Endodermal cell (in vitro differentiated cells): ENCODE results near the gene CDK5RAP3. TPM values are rescaled to one million over a fixed set of nuclear protein-coding genes. Genes with fewer than 3 reads are reported as not detected.

Source experiments
- DNase-seq: peaks from one replicate; pipeline ENCODE4 v3.0.0-alpha.2; 2017
- H3K27ac ChIP-seq: 2 replicates; pipeline ENCODE4 v1.5.1; 2013; ENCODE audit warnings: mild to moderate bottlenecking, low read depth, low read length, moderate library complexity
- H3K27me3 ChIP-seq: 2 replicates; pipeline ENCODE4 v1.6.1; 2013; ENCODE audit warnings: mild to moderate bottlenecking, low read length, moderate library complexity; ENCODE audit not compliant: insufficient read depth, control insufficient read depth, poor library complexity, severe bottlenecking
- H3K36me3 ChIP-seq: 2 replicates; pipeline ENCODE4 v1.7.0; 2013; ENCODE audit warnings: mild to moderate bottlenecking, low read length, moderate library complexity; ENCODE audit not compliant: control insufficient read depth, insufficient read depth
- H3K4me1 ChIP-seq: one replicate; pipeline ENCODE4 v1.7.0; 2013; ENCODE audit warnings: low read length; ENCODE audit not compliant: control insufficient read depth, insufficient read depth
- H3K4me3 ChIP-seq: 2 replicates; pipeline ENCODE4 v1.5.1; 2013; ENCODE audit warnings: mild to moderate bottlenecking, low read length, moderate library complexity
- H3K9ac ChIP-seq: 2 replicates; pipeline ENCODE4 v1.6.1; 2013; ENCODE audit warnings: mild to moderate bottlenecking, low read length, moderate library complexity; ENCODE audit not compliant: poor library complexity, severe bottlenecking; ENCODE audit errors: extremely low read depth
- H3K9me3 ChIP-seq: 2 replicates; pipeline ENCODE4 v1.6.1; 2013; ENCODE audit warnings: mild to moderate bottlenecking, low read length, moderate library complexity; ENCODE audit not compliant: control insufficient read depth
- H3K27ac Mint-ChIP-seq: 2 replicates; pipeline ENCODE4 v1.8.0; 2020; ENCODE audit warnings: mixed read lengths
- H3K27me3 Mint-ChIP-seq: 2 replicates; pipeline ENCODE4 v1.8.0; 2021; ENCODE audit warnings: mild to moderate bottlenecking, mixed read lengths; ENCODE audit not compliant: insufficient read depth
- H3K36me3 Mint-ChIP-seq: 2 replicates; pipeline ENCODE4 v1.8.0; 2020; ENCODE audit warnings: low read depth, mixed read lengths
- H3K4me1 Mint-ChIP-seq: 2 replicates; pipeline ENCODE4 v1.8.0; 2020; ENCODE audit warnings: mixed read lengths
- H3K4me3 Mint-ChIP-seq: 2 replicates; pipeline ENCODE4 v1.8.0; 2020; ENCODE audit warnings: mild to moderate bottlenecking, moderate library complexity, mixed read lengths
- H3K9me3 Mint-ChIP-seq: 2 replicates; pipeline ENCODE4 v1.8.0; 2020; ENCODE audit warnings: mild to moderate bottlenecking, mixed read lengths
- WGBS, 2 experiments: methylation state at CpG; one replicate each; pipeline versions ENCODE4 v1.1.5 to v1.1.7; 2013; ENCODE audit warnings: missing lambda C conversion rate in 2 of 2, mixed read lengths in 1 of 2; ENCODE audit not compliant: insufficient coverage in 1 of 2, insufficient read length in 1 of 2; 5-methylcytosine and 5-hydroxymethylcytosine counted together
- total RNA-seq, 2 donors: library from RNA; stranded (reverse); fragmentation: NEBNext Ultra II Directional in 1 of 2; extraction: Animal tissue kit (Norgen Biotek cat#: 25700) in 1 of 2; gene quantifications; 2 replicates in 1 of 2; 3 replicates in 1 of 2; pipeline ENCODE4 v1.2.1, GENCODE V29; 2021
- TF ChIP-seq, protein P1 (sequence below): fragments of 200-600 bp; sonication (generic); conservative IDR thresholded peaks from 2 replicates; pipeline ENCODE4 v1.5.0; 2021; ENCODE audit warnings: antibody characterized with exemption, mild to moderate bottlenecking

CDK5RAP3 gene
- total RNA-seq, 2 donors from 2014 or later: 171 to 198 TPM

DNA sequence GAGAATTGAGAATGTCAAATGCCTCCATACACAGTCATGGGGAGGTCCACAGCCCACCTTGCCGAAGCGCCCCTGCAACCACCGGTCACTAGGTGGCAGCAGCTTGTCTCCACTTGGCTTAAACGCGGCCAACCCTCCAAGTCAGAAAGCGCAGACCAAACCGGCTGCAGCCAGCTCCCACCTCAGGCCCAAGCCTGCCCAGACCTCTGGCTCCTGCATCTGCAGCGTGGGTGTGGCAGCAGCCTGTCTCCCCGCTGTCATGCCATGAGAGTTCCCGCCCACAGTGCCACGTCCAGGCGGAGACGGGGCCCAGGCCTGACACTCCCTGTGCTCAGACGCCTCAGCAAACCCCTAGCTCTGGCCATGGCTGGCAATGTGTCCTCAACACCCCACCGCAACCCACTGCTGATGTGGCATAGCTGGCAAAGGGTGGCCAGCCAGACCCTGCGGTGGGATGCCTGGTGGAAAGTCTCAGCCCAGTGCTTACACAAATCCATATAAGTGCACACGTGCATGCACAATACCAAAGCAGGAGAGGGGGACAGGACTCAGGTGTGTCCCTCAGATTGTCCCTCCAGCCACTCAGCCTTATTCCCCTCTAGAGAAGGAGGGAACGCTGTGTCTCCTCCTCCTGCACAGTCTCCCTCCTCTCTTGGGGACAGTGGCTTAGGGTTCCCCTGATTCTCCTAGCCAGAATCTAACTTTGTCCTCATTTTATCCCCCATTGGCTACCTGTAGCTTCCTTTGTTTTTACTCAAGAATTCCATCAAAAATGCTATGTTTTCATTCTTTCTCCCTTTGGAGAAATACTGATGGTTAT is 55.8 kb downstream of the CDK5RAP3 start:
- Histone ChIP-seq H3K27me3 (peaks cover 30% of the 10 kb centered on the region), H3K4me1 (no peaks in the 10 kb centered on the region), H3K36me3 (no peaks in the 10 kb centered on the region), H3K4me3 (no peak overlapping the region), H3K9ac (no peak overlapping the region), H3K9me3 (no peaks in the 10 kb centered on the region), H3K27ac (no peak overlapping the region)
- 27 to 46% methylated on average over 4 to 18 of the region's 18 CpGs for WGBS, 2 experiments
- H3K36me3 Mint-ChIP-seq: no peaks in the 10 kb centered on the region
- H3K27me3 Mint-ChIP-seq: peaks cover 43% of the 10 kb centered on the region
- TF ChIP-seq, protein P1, sequence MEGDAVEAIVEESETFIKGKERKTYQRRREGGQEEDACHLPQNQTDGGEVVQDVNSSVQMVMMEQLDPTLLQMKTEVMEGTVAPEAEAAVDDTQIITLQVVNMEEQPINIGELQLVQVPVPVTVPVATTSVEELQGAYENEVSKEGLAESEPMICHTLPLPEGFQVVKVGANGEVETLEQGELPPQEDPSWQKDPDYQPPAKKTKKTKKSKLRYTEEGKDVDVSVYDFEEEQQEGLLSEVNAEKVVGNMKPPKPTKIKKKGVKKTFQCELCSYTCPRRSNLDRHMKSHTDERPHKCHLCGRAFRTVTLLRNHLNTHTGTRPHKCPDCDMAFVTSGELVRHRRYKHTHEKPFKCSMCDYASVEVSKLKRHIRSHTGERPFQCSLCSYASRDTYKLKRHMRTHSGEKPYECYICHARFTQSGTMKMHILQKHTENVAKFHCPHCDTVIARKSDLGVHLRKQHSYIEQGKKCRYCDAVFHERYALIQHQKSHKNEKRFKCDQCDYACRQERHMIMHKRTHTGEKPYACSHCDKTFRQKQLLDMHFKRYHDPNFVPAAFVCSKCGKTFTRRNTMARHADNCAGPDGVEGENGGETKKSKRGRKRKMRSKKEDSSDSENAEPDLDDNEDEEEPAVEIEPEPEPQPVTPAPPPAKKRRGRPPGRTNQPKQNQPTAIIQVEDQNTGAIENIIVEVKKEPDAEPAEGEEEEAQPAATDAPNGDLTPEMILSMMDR: peak; percentile 92
- H3K4me3 Mint-ChIP-seq: no peak overlapping the region
- H3K27ac Mint-ChIP-seq: no peak overlapping the region
- no peaks in the 10 kb centered on the region for H3K9me3 Mint-ChIP-seq
- DNase-seq: peak; percentile 98
- peaks cover 10% of the 10 kb centered on the region for H3K4me1 Mint-ChIP-seq

GRCh38 chr17:48027322-48027981 is 56.5 kb downstream of the CDK5RAP3 start:
- TF ChIP-seq, protein P1: no peak
- H3K27me3 Mint-ChIP-seq: peaks cover 48% of the 10 kb centered on the region
- H3K9me3 Mint-ChIP-seq: no peaks in the 10 kb centered on the region
- Histone ChIP-seq H3K36me3 (no peaks in the 10 kb centered on the region), H3K9me3 (no peaks in the 10 kb centered on the region), H3K27ac (no peak overlapping the region), H3K27me3 (peaks cover 30% of the 10 kb centered on the region), H3K4me3 (no peak overlapping the region), H3K4me1 (no peaks in the 10 kb centered on the region), H3K9ac (no peak overlapping the region)
- 83 to 91% methylated on average over 10 to 12 of the region's 12 CpGs for WGBS, 2 experiments
- H3K4me3 Mint-ChIP-seq: no peak overlapping the region
- peaks cover 10% of the 10 kb centered on the region for H3K4me1 Mint-ChIP-seq
- DNase-seq: peak; percentile 54
- H3K27ac Mint-ChIP-seq: no peak overlapping the region
- H3K36me3 Mint-ChIP-seq: no peaks in the 10 kb centered on the region

GRCh38 chr17:48028736-48029135 is 57.8 kb downstream of the CDK5RAP3 start:
- H3K27me3 Mint-ChIP-seq: peaks cover 55% of the 10 kb centered on the region
- Histone ChIP-seq H3K36me3 (no peaks in the 10 kb centered on the region), H3K4me3 (no peak overlapping the region), H3K4me1 (no peaks in the 10 kb centered on the region), H3K9ac (no peak overlapping the region), H3K9me3 (no peaks in the 10 kb centered on the region), H3K27me3 (peaks cover 26% of the 10 kb centered on the region), H3K27ac (no peak overlapping the region)
- H3K27ac Mint-ChIP-seq: no peak overlapping the region
- WGBS, 2 experiments: 87% methylated on average over 1 of the region's 1 CpG; no CpG with 5 or more reads in 1 of the 2 experiments
- DNase-seq: no peak
- no peaks in the 10 kb centered on the region for H3K9me3 Mint-ChIP-seq
- TF ChIP-seq, protein P1: no peak
- peaks cover 10% of the 10 kb centered on the region for H3K4me1 Mint-ChIP-seq
- no peaks in the 10 kb centered on the region for H3K36me3 Mint-ChIP-seq
- H3K4me3 Mint-ChIP-seq: no peak overlapping the region
